GM12801 (cell line): ENCODE results near the gene TRIM68.

Experiments used
- CTCF ChIP-seq: IDR thresholded peaks from one replicate; pipeline ENCODE4 v1.5.1; 2011; ENCODE audit warnings: control low read depth; ENCODE audit not compliant: insufficient read length; ENCODE audit errors: extremely low read depth

The TRIM68 gene

GRCh38 chr11:4642043-4642442 lies 34.0 kb upstream of the TRIM68 start:
- no peak for TF ChIP-seq CTCF

GRCh38 chr11:4641501-4641900 lies 33.5 kb upstream of the TRIM68 start:
- TF ChIP-seq CTCF = no peak

- no peak for TF ChIP-seq CTCF
Measured at GRCh38 chr11:4639931-4640330, 31.9 kb upstream of the TRIM68 start.

GRCh38 chr11:4637662-4638047 lies 29.6 kb upstream of the TRIM68 start:
- no peak for TF ChIP-seq CTCF

- peak; percentile 53 for TF ChIP-seq CTCF
Measured at GRCh38 chr11:4636962-4637661, 29.1 kb upstream of the TRIM68 start, which contains the start of gene OR51D1. OR51D1 (plus strand) TSS chr11:4637477; CDS start chr11:4639791, 2,314 bp downstream.

GRCh38 chr11:4636136-4636535 lies 28.1 kb upstream of the TRIM68 start:
- TF ChIP-seq CTCF = no peak

GRCh38 chr11:4626207-4627099 lies 18.4 kb upstream of the TRIM68 start:
- TF ChIP-seq CTCF = no peak
